ENCODE measurements around the gene SMG5.

DNA sequence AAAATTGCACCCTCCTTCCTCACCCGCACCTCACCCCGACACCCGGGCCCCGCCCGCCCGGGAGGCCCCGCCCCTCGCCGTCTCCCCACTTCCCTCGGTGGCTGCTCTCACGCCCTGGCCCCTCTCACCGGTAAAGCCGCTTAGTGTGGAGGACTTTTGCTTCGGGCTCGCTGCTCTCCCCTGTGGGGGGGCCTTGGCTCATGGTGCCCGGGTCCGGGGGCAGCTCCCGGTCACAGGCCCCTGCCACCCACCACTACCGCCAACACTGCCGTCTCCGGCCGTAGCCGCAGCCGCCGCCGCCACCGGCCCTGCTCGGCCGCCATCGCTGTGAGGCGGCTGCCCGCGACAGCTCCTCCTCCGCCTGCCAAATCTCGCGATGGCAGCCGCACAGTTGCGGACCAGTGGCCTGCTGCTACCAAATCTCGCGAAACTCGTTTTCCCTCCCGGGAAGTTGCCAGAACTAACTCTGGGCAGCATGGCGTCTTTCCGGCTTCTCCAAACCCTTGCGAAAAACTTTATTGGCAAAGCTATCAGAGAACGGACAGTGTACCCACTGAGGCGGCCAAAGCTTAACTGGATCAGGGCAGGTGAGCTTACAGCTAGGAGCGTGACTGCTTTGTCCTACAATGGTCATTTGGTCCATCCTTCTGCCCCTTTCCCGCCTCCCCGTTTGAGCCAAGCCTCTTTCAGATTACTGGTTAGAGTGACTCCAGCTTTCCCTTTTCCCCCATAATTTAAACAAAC, at the start of gene SMG5:
- TF ChIP-seq, protein P1, sequence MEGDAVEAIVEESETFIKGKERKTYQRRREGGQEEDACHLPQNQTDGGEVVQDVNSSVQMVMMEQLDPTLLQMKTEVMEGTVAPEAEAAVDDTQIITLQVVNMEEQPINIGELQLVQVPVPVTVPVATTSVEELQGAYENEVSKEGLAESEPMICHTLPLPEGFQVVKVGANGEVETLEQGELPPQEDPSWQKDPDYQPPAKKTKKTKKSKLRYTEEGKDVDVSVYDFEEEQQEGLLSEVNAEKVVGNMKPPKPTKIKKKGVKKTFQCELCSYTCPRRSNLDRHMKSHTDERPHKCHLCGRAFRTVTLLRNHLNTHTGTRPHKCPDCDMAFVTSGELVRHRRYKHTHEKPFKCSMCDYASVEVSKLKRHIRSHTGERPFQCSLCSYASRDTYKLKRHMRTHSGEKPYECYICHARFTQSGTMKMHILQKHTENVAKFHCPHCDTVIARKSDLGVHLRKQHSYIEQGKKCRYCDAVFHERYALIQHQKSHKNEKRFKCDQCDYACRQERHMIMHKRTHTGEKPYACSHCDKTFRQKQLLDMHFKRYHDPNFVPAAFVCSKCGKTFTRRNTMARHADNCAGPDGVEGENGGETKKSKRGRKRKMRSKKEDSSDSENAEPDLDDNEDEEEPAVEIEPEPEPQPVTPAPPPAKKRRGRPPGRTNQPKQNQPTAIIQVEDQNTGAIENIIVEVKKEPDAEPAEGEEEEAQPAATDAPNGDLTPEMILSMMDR (conservative IDR thresholded peaks at IDR 0.05) = no peak
- TF ChIP-seq ZFX (IDR thresholded peaks at IDR 0.05) = peak; percentile 36; the same call in 1 of the 2 replicates
